NCI-H146 (cell line): ENCODE measurements around the gene BRI3.
"Not testable (repeated sequence)": the region's sequence is repeated elsewhere in the genome, so short reads cannot be mapped to it uniquely, and the experiment has no call there.

ENCODE experiments used
- DNase-seq: peaks from one replicate; lab custom pipeline; 2025; lab: John Stamatoyannopoulos, UW

BRI3 gene

GRCh38 chr7:98312201-98312600, 30.7 kb downstream of the BRI3 start:
- DNase-seq, result no peak

- DNase-seq, result no peak
Observed at GRCh38 chr7:98314469-98314868, 33.0 kb downstream of the BRI3 start.

- no peak for DNase-seq
Observed at GRCh38 chr7:98315318-98315993, 34.0 kb downstream of the BRI3 start.

GRCh38 chr7:98315994-98316527, 34.6 kb downstream of the BRI3 start:
- DNase-seq, result not testable (repeated sequence)

- DNase-seq, result no peak
Observed at GRCh38 chr7:98317366-98318040, 36.0 kb downstream of the BRI3 start.

GRCh38 chr7:98319176-98319575, 37.7 kb downstream of the BRI3 start:
- no peak for DNase-seq

- no peak for DNase-seq
Observed at GRCh38 chr7:98321301-98321700, 39.8 kb downstream of the BRI3 start.

GRCh38 chr7:98322331-98323270, 41.1 kb downstream of the BRI3 start:
- no peak for DNase-seq

- no peak for DNase-seq
Observed at GRCh38 chr7:98323597-98324322, 42.3 kb downstream of the BRI3 start.

GRCh38 chr7:98324782-98325181, 43.3 kb downstream of the BRI3 start:
- DNase-seq, result no peak

GRCh38 chr7:98329100-98329790, 47.8 kb downstream of the BRI3 start:
- DNase-seq, result no peak

- no peak for DNase-seq
Observed at GRCh38 chr7:98329791-98330373, 48.4 kb downstream of the BRI3 start.

GRCh38 chr7:98330926-98331529, 49.5 kb downstream of the BRI3 start:
- no peak for DNase-seq

- no peak for DNase-seq
Observed at GRCh38 chr7:98334081-98334480, 52.6 kb downstream of the BRI3 start.

GRCh38 chr7:98335411-98335977, 54.0 kb downstream of the BRI3 start:
- no peak for DNase-seq

- DNase-seq, result no peak
Observed at GRCh38 chr7:98338441-98338840, 57.0 kb downstream of the BRI3 start.

- DNase-seq, result no peak
Observed at GRCh38 chr7:98339043-98339442, 57.6 kb downstream of the BRI3 start.

- DNase-seq, result no peak
Observed at GRCh38 chr7:98341106-98341505, 59.6 kb downstream of the BRI3 start.
